HG03135 (cell line): ENCODE results near the gene CHD6.
"Not testable (repeated sequence)": the region's sequence is repeated elsewhere in the genome, so short reads cannot be mapped to it uniquely, and the experiment has no call there.

Experiments used
- ATAC-seq: cut with Tn5 transposase; IDR thresholded peaks from one replicate; pipeline ENCODE4 v1.9.1; 2021; ENCODE audit warnings: mild to moderate bottlenecking, moderate library complexity; ENCODE audit not compliant: unreplicated experiment

Gene CHD6

DNA sequence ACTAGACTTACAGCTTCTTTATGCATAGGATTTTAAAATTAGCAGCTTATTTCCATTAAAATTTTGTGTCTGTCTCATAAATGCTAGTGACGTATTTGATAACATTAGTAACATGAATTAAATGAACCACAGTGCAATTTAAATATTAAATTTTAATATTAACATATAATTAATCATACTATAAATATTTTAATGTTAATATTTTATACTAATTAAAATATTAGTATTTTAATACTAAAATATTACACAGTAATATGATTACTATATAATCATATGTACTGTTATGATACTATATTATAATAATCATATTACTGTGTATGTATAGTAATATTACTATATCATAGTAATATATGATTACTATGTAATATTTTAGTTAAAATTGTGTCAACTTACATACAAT is 73.7 kb downstream of the CHD6 start:
- no peak for ATAC-seq

DNA sequence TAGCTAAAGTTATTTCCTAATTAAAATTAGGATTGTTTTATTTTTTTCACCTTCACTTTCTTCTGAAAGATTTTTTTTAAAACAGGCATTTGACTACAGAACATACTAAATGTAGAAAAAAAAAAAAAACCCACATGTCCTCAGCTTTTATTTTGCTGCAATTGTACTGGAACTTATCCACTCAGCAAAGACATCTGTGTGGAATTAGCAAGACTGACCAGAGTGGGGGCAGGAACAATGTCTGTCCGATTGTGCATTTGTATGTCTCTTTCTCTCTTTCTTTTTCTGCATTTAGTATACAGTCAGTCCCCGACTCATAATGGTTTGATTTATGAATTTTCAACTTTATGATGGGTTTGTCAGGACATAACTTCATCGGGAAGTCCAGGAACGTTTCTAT is 77.3 kb downstream of the CHD6 start:
- no peak for ATAC-seq

DNA sequence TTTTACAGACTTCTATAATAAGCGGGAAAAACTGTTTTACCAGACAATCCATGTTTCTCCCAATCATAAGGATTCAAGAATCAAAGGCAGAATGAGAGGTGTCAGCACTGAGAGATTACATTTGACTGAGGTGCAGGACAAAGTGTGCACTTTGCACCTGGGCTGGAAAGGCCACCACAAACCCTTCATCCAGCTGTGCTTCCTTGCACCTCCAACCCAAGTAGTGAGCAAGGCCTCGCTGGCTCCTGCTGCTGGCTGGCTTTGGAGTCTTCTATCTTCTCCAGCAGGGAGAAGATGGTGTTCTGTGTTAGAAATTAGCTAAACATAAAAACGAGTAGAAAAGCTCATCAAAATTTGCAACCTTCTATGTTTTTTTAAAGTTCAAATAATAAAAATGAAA is 77.7 kb downstream of the CHD6 start:
- ATAC-seq, result no peak

DNA sequence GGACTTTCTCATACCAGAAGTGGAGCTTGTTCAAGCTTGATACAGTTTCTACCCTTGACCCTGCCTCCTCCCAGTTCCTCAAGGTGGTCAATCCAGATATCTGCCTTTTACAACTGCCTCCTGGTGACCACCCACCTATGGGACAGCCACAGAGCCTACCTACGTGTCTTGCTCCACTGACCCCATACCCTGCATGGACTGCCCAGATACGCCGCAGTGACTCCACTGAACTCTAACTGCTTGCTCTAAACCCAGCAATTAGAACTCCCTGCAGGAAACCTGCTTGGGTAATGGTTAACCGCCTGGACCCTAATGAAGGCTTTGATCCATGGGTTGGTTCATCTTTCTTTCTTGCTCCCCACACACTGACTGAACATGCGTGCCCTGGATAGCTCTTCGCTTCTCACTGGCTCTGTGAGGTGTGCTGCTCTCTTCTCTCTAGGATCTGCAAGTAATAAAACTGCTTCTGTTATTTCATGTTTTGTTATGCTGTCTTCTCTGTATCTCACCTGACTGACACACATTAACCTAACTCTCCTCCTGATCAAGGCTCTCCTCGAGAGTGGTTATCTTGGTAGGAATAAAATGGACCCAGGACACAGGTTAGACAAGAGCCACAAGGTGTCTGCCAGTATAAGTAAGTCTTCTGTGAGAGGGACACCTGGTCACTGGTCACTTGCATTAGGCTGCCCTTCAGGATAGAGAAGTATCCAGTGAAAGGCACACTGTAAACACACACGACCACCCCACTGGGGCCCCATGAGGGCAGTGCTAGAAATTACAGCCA is 79.2 kb downstream of the CHD6 start:
- no peak for ATAC-seq

DNA sequence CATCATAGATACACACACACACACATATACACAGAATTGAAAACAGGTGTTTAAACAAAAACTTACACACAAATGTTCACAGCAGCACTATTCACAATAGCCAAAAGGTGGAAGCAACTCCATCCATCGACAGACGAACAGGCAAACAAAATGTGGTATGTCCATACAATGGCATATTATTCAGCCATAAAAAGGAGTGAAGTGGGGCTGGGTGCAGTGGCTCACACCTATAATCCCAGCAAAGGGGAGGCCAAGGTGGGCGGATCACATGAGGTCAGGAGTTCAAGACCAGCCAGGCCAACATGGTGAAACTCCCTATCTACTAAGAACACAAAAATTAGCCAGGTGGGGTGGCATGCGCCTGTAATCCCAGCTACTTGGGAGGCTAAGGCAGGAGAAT is 80.3 kb downstream of the CHD6 start:
- ATAC-seq, result no peak

DNA sequence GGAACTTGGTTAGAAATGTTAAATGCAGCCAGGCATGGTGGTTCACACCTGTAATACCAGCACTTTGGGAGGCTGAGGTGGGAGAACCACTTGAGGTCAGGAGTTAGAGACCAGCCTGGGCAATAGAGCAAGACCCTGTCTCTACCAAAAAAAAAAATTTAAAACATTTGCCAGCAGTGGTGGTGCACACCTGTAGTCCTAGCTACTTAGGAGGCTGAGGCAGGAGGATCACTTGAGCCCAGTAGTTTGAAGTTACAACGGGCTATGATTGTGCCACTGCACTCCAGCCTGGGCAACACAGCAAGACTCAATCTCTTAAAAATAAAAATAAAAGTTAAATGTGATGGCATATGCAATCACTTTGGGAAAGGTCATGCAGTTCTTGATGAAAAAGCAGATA is 82.6 kb downstream of the CHD6 start:
- not testable (repeated sequence) for ATAC-seq

DNA sequence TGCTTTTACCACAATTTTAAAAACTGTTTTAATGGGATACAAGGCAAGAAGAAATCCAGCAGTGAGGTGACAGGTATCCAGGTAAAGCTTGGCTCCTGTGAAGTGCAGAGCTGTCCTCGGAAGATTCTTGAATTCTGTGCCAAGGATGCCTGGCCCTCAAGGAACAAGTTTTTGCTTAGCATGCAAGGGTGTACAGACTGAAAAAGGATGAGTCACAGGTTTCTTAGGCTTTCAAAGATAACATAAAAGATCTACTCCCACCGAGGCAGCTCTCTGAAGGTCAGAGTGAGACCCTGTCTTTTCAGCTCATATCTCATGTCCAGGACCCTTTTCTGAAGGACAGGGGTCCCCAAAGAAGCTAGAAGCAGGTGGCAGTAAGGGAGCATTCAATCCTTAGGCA is 83.3 kb downstream of the CHD6 start:
- ATAC-seq, result no peak

DNA sequence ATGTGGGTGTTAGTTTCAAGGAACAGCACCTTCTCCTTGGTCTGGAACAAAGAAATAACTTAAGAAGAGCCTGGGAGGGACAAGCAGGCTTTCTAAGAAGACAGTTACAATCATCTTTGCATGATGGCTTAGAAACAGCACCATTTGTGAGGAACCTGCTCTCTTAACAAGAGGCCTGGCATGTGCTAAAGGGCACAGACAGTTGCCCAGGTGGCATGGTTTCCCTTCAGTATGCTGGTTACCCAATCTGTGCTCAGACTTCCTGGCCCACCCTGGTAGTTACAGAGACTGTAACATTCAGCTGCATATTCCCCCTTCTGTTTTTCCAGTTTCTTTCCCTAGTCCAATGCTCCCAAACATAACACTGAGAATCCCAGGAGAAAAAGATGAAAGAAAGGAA is 84.0 kb downstream of the CHD6 start:
- ATAC-seq, result no peak

DNA sequence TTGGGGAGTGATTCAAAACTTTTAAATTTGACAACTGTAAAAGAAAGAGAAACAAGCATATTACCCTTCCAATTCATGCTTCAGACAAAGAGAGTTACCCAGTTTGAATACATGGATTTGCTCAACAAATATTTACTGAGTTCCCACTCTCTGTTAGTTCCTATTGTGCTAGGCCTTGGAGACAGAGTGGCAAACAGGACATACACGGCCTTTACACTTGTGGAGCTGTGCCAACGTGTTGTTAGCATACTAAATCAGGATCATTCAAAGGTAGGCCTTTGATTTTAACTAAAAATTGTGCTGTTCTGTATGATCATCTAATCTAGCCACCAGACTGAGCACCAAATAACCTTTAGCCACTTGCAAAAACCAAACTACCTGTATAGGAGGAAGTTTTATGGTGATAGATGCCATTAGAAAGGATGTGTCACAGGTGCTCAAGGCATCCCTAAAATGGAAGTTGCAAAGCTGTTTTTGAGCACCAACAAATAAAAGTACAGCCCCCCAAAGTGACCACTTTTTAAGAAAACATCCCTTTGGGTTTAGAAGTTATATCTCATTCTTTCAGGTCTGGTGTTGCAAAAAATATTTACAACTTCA is 84.5 kb downstream of the CHD6 start:
- ATAC-seq, result no peak

DNA sequence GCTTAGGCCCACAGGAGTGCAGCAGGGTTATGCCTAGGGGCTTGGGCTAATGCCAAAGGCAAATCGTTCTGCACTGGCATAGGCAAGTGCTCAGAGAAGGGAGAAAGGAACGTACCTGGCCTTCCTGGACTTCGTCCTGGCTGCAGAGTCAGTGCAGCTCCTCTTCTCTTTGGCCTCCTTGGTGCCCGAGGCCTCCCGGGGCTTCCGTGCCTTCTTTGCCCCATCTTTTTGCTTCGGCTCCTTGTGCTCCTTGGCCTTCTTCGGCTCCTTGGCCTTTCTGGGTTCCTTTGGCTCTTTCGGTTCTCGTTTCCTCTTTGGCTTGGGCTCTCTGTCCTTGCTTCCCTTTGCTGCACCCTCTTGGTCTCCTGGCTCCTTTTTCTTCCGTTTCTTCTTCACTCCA is 85.2 kb downstream of the CHD6 start:
- ATAC-seq, result no peak

DNA sequence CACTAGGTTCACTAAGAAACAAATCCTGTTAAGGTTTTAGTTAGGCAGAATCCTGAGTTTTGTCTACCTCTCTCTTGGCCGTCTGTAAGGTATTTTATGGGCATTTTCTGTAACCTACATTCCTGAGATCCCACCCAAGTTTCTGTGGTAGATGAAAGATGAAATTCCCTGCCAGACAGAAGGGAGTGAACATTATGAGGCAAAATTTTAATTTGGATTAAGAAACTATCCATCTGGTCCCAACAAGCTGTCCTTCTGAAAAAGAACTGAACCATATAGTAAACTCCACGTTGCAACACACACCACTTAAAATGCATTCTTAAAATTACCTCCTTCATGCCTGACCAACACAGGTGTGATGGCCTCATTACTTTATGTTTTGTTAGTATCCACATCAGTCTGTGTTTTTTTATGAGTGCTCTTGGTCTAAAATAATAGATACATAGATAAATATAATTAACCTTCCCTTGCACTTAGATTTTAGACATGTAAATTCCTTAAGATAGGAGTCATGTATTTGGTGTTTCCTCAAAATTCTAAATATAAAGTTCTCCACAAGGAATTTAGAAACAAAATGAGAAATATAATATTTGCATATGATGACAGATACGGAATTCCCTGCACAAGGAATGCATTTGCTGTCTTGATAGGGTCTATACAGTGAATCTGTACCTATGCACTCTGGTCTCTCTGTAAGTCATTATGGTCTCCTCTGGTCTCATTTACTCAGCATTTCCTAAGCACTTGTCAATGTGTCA is 86.5 kb downstream of the CHD6 start:
- ATAC-seq, result no peak

DNA sequence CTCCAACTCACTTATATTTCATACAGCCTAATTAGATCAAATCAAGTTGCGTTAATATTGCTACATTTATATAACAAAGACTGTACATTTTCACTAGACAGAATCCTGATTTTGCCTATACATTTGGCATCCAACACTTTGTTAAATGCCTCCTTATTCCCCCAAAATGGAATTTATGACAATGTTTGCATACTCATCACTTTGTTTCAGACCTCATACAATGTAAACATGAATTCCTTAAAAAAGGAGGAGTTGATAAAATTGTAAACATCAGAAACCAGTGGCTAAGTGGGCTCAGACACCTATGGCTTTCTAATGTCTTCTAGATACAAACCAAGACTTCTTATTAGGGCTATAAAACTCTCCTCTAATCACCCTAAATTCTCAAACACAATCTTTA is 87.3 kb downstream of the CHD6 start:
- no peak for ATAC-seq

DNA sequence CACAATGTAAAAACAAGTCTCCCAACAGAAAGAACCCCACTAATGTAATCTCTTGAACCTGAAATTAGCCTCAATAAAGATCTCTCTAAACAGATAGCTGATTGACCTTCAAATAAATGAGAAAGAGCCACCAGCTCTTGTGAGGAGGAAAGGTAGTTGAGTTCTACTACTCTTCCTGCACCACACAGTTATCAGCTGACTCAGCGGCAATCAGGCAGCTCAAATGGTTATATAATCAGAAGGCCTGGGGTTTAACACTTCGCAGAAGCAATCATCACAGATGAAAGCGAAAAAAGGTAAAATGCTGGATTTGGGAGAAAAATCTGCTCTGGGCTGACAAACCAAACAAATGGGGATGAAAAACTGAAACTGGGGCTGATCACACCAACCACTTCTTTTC is 91.8 kb downstream of the CHD6 start:
- no peak for ATAC-seq

DNA sequence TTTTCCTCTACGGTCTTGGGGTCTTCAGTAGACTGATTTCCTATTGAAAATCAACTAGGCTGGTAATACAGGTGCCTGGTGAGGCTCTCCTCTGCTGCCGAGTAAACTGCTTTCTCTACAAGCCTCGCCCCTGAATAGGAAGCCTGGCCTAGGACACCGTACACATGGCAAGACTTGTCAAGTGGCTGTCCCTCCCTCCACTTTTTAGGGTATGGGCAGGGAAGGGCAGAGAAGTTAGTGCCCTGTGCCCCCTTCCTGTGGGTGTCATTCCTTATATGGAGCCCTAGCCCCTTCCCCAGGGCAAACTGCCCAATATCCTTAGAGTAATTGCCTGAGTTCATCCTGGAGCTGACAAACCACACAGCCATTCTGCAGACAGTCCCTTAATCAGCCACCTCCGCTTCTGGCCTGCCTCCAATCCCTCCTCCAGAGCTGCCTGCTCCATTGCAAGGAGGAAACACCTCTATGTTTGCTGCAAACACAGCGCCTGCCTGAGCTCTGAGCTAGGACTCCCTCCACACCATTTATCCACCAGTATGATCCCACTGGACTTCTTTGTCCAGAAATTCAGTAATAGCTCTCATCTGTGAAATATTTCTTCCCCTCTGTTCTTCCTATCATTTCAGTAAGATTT is 93.1 kb downstream of the CHD6 start:
- ATAC-seq, result no peak

DNA sequence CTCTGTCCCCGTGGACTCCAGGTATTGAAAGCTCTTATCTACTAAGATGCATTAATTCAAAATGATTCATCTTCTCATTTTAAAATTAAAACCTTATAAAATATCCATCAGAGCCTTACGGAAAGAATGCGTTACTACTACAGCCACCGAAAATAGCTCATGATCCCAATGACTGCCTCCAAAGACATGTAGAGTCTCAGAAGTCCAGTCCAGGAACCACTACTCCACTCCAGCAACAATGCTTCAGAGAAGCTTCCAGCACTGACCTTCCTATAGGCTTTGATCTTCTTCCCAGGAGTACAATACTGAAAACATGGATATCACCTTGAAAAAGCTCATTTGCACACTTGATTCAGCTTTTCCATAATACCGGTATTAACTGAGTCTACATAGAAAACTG is 94.3 kb downstream of the CHD6 start:
- ATAC-seq, result no peak

DNA sequence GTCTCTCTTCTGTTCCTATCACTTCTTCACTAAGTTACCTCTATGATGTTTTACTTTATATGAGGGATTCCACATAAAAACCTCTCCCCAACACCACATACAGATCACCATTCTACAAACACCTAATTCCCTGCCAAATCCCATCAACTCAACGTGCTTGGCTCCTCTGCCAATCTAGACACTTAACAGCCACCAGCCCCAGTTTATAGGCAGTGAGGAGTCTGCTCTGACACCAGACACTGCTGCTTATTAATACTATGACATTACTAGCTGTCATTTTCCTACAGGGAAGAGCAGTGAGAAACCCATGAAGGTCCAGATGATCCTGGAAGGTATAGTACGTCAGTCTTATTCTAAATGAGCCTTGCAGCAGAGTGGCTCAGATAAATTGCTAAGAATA is 104.3 kb downstream of the CHD6 start:
- no peak for ATAC-seq

DNA sequence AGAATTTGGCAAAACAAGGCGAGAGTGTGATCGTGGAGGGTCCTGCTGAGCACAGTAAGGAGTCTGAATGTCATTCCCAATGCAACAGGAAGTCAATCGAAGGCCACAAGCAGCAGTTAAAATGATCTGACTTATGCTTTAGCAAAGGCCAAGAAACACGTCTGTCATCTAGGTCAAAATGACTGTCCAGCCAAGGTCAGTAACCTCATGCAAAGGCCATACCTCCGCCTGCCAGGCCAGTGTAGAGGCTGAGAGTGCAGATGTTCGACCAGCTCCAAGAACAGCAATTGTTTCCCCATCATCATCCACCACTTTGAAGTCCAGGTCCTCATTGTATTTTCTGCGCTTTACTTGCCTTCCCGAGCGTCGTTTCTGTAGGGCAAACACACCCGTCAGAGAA is 105.6 kb downstream of the CHD6 start:
- ATAC-seq, result no peak

DNA sequence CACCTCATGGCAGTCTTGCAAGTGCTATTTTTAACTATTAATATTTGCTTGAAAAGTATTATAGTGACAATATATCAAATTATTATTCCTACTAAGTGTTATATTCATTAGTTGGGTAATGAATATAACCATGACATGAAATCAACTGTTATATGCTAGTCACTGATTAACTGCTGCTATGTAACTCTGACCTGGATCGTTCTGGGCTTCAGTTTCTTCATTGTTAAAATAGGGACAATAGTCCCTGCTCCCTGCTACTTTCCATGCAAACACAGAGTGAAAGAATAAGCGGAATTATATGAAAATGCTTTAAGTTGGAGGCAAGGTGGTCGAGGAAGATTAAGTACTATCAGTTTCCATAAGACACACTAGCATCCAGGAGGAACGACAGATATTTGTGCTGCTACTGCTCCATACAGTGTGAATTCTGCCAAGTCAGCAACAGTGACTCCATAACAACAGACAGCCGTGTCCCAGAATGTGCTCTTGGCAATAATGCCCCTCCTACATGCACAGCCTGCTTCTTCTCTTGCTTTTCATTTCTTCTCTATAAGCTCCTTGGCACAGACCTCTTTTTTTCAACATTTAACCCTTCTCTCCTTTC is 107.2 kb downstream of the CHD6 start:
- no peak for ATAC-seq

DNA sequence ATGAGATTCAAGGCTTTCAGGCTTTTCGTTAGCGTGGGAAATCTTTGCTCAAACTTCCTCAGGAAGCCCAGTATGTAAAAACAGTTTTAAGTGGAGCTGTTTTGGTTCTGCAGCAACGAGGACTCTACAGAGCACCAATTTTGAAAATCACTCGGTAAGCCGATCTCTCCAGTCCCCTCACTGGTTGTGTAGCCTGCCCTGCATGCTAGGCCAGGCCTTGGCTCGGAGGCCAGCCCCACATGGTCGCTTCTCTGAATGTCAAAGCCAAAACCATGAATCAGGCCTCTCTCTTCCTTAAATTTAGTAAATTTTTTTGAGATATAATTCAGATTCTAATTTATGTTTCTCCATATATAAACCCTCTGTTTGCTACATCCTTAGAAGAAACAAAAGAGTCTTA is 108.0 kb downstream of the CHD6 start:
- no peak for ATAC-seq

DNA sequence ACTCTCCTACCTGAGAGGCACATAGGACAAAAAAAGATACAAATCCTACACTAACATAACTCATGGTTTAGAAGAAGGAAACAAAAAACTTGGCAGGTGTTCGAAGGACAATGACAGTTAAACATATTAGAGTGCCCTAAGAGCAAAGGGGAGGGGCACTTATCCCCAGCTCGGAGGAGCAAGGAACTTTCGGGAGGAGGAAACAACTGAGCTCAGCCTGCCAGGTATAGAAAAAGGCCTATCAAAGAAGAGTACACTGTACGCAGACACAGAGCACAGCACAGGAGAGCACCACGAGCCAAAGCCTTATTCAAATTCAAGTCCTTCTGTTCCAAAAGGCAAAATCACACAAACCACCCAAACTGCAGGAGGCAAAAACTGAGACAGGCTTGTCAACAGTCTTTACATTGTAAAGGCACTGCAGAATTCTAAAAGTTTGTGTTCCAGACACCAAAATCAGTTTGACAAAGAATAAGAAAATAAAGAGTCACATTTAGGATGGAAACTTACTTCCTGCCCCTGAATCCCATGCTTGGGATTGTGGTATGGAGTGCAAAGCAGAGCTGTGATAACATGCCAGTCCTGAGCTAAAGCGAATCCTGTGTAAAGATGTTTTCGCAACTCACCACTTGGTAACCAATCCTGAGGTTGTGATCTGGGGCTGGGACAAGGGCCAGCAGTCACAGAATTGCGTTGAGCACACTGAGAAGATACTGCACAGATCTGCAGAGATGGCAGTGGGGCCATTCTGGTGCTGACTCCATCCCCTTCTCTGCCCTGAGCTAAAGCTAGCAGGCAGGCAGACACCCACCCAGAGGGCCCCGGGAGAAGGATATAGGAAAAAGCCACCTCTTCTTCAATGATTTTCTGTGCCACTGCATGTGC is 108.6 kb downstream of the CHD6 start:
- no peak for ATAC-seq
